Measurements from ENCODE around the gene CCDC146. TPM values are rescaled to one million over a fixed set of nuclear protein-coding genes. Genes with fewer than 3 reads are reported as not detected.
"Not testable (repeated sequence)": the region's sequence is repeated elsewhere in the genome, so short reads cannot be mapped to it uniquely, and the experiment has no call there.

Gene CCDC146
- total and polyA plus RNA-seq, 2 of the 13 experiments (the other 11 are each of a cell fraction or from before 2014, with no cell fraction given), result 2.4 to 4.1 TPM

- Histone ChIP-seq H4K20me1 (ENCODE audit: insufficient read depth, low read length) (no peaks in the 10 kb centered on the region), H3K4me2 (ENCODE audit: low read depth, low read length) (no peak overlapping the region), H3K36me3 (replicated peaks in 1 of 2; ENCODE audit: control insufficient read depth in 1 of 2, insufficient read depth in 2 of 2, low read length in 2 of 2) (no peaks in the 10 kb centered on the region), H3K9me3 (ENCODE audit: low read length) (no peaks in the 10 kb centered on the region), H3K79me2 (ENCODE audit: insufficient read depth, low read length) (no peaks in the 10 kb centered on the region), H3K9ac (ENCODE audit: insufficient read depth, low read depth, low read length) (no peak overlapping the region), H3K4me1 (ENCODE audit: insufficient read depth, low read length) (peaks cover 13% of the 10 kb centered on the region; the same call in 1 of the 2 replicates), H3K27ac (ENCODE audit: extremely low read length, insufficient read depth, low read length) (no peak overlapping the region), H3K4me3 (replicated peaks in 1 of 3; ENCODE audit: insufficient read depth in 1 of 3, low read depth in 2 of 3, low read length in 3 of 3) (no peak overlapping the region), H2AFZ (ENCODE audit: low read length) (no peak overlapping the region), H3K27me3 (ENCODE audit: control insufficient read depth in 1 of 2, insufficient read depth in 2 of 2, low read length in 2 of 2) (no peaks in the 10 kb centered on the region)
- CTCF ChIA-PET (ENCODE audit: low intra/inter-chr PET ratio, low total read pairs), result no interaction called here
- ATAC-seq, result no peak
- no TSS peak for BruUV-seq (replicated peaks)
- 95% methylated on average over 5 of the region's 5 CpGs for WGBS (ENCODE audit: low lambda C conversion rate)
- no peak for FAIRE-seq
- POLR2A ChIA-PET, result no interaction called here
- intact Hi-C loops (cut with micrococcal nuclease; ENCODE audit: unreplicated experiment), result no loop called here
- DNase-seq (ENCODE audit: low spot score), result no peak
- TF ChIP-seq RXRA (CRISPR knock-in tag; IDR thresholded peaks at IDR 0.05) (no peak), RNF2 (conservative IDR thresholded peaks at IDR 0.05; ENCODE audit: low read depth) (no peak), HNF1A (IDR thresholded peaks at IDR 0.05; ENCODE audit: low read depth) (no peak), HNF1A (CRISPR knock-in tag; IDR thresholded peaks at IDR 0.05; ENCODE audit: borderline replicate concordance) (no peak), ZNF569 (CRISPR knock-in tag; IDR thresholded peaks at IDR 0.05; ENCODE audit: borderline replicate concordance) (no peak), ZNF670 (CRISPR knock-in tag; IDR thresholded peaks at IDR 0.05; ENCODE audit: borderline replicate concordance) (no peak), KDM4B (CRISPR knock-in tag; IDR thresholded peaks at IDR 0.05) (no peak), SRF (IDR thresholded peaks at IDR 0.05; ENCODE audit: low read depth, low read length) (no peak), ZNF34 (CRISPR knock-in tag; IDR thresholded peaks at IDR 0.05; ENCODE audit: borderline replicate concordance) (no peak), ASH2L (IDR thresholded peaks at IDR 0.05; ENCODE audit: insufficient read length, low read depth, low read length) (no peak), SMAD3 (CRISPR knock-in tag; IDR thresholded peaks at IDR 0.05) (no peak), IKZF4 (CRISPR knock-in tag; IDR thresholded peaks at IDR 0.05; ENCODE audit: borderline replicate concordance, low read depth, not compliant biosample characterization) (no peak), GFI1 (CRISPR knock-in tag; IDR thresholded peaks at IDR 0.05; ENCODE audit: borderline replicate concordance) (no peak), MNT (IDR thresholded peaks at IDR 0.05) (no peak)
- in situ Hi-C loops (cut with HindIII; ENCODE audit: extremely low pct_ligation_motif_present, low pct_unique_long_range_greater_than_20kb), result no loop called here
These were observed 149.4 kb downstream of the CCDC146 start for GRCh38 chr7:77271766-77272165.

GRCh38 chr7:77275663-77276062 lies 153.2 kb downstream of the CCDC146 start:
- CTCF ChIA-PET (ENCODE audit: low intra/inter-chr PET ratio, low total read pairs); H3K36me3 ChIP-seq (replicated peaks in 1 of 2; ENCODE audit: control insufficient read depth in 1 of 2, insufficient read depth in 2 of 2, low read length in 2 of 2); ATAC-seq; FAIRE-seq; intact Hi-C loops (cut with micrococcal nuclease; ENCODE audit: unreplicated experiment); H3K9me3 ChIP-seq (ENCODE audit: low read length); DNase-seq (ENCODE audit: low spot score); H3K79me2 ChIP-seq (ENCODE audit: insufficient read depth, low read length); in situ Hi-C loops (cut with HindIII; ENCODE audit: extremely low pct_ligation_motif_present, low pct_unique_long_range_greater_than_20kb); H3K4me3 ChIP-seq (replicated peaks in 1 of 3; ENCODE audit: insufficient read depth in 1 of 3, low read depth in 2 of 3, low read length in 3 of 3); H2AFZ ChIP-seq (ENCODE audit: low read length); H3K27ac ChIP-seq (ENCODE audit: extremely low read length, insufficient read depth, low read length); H4K20me1 ChIP-seq (ENCODE audit: insufficient read depth, low read length); H3K27me3 ChIP-seq (ENCODE audit: control insufficient read depth in 1 of 2, insufficient read depth in 2 of 2, low read length in 2 of 2); H3K4me1 ChIP-seq (ENCODE audit: insufficient read depth, low read length); POLR2A ChIA-PET; H3K4me2 ChIP-seq (ENCODE audit: low read depth, low read length); H3K9ac ChIP-seq (ENCODE audit: insufficient read depth, low read depth, low read length); BruUV-seq (replicated peaks): not testable (repeated sequence)
- WGBS (ENCODE audit: low lambda C conversion rate), result 91% methylated on average over 2 of the region's 2 CpGs
